DOHH2 (cell line): ENCODE results near the gene C1orf105.

ENCODE experiments used
- CTCF ChIP-seq: fragments of 200-600 bp; sonication (generic); IDR thresholded peaks from one replicate; pipeline ENCODE4 v1.5.1; 2014; ENCODE audit warnings: antibody characterized with exemption, mild to moderate bottlenecking, low read depth, low read length; ENCODE audit not compliant: poor library complexity, severe bottlenecking
- EZH2phosphoT487 ChIP-seq: fragments of 200-600 bp; sonication (generic); IDR thresholded peaks from 2 replicates; pipeline ENCODE4 v1.6.1; 2017; ENCODE audit warnings: borderline replicate concordance, mild to moderate bottlenecking, antibody characterized with exemption, low read length, moderate library complexity, mixed read lengths

- TF ChIP-seq CTCF, result no peak
- no peak for TF ChIP-seq EZH2phosphoT487
Measured at GRCh38 chr1:172453153-172453545, 32.7 kb downstream of the C1orf105 start.
